GM12878 (cell line): Measurements from ENCODE around the gene KLK2. TPM values are rescaled to one million over a fixed set of nuclear protein-coding genes. Genes with fewer than 3 reads are reported as not detected.

Experiments
- ATAC-seq: fragments of 200-7000 bp; cut with Tn5 transposase; 3 replicates; pipeline ENCODE4 v1.9.1; 2020; ENCODE audit warnings: mild to moderate bottlenecking, moderate library complexity
- BruUV-seq: library from RNA; stranded (reverse); fragments of 400-500 nt; replicated peaks from 2 replicates; lab custom pipeline; 2021; lab: Mats Ljungman, UMichigan
- CTCF ChIA-PET: fragments of 300-600 bp; sonication (Branson Sonifier 250); formaldehyde crosslinking; extraction: SDS; loops from one replicate; lab custom pipeline; 2021; ENCODE audit warnings: inconsistent platforms; lab: Yijun Ruan, JAX
- POLR2A ChIA-PET: fragments of 350-600 bp; formaldehyde crosslinking; extraction: SDS; loops from one replicate; lab custom pipeline; 2021; ENCODE audit warnings: inconsistent platforms; lab: Charles Lee
- RAD21 ChIA-PET: fragments of 300-600 bp; sonication (Branson Sonifier 250); formaldehyde crosslinking; loops from one replicate; lab custom pipeline; 2023; ENCODE audit warnings: antibody characterized with exemption; ENCODE audit not compliant: unreplicated experiment; lab: Charles Lee
- SMC1A ChIA-PET: fragments of 300-600 bp; sonication (Branson Sonifier 250); formaldehyde crosslinking; loops from one replicate; lab custom pipeline; 2023; ENCODE audit not compliant: unreplicated experiment, uncharacterized antibody; lab: Charles Lee
- DNase-seq: peaks from one replicate; pipeline ENCODE4 v3.0.0-alpha.2; 2011; ENCODE audit warnings: low read depth, low spot score
- FAIRE-seq: peaks from 3 replicates; lab custom pipeline; 2011; peaks lifted over from hg19 to GRCh38; lab: Jason Lieb, UNC
- H2AFZ ChIP-seq: 2 replicates; pipeline ENCODE4 v1.6.0; 2011; ENCODE audit warnings: low read depth, low read length, control low read depth; ENCODE audit not compliant: control insufficient read depth
- H3K27ac ChIP-seq: 2 replicates; pipeline ENCODE4 v1.5.1; 2011; ENCODE audit warnings: control low read depth; ENCODE audit not compliant: control insufficient read depth, insufficient read depth
- H3K27me3 ChIP-seq, 2 experiments: replicated peaks in 1 of 2; 2 replicates each; pipeline versions ENCODE4 v1.6.0 to v1.6.1; 2011; ENCODE audit warnings: low read length in 1 of 2; ENCODE audit not compliant: control insufficient read depth in 2 of 2, insufficient read depth in 2 of 2
- H3K36me3 ChIP-seq, 2 experiments: 2 replicates each; pipeline ENCODE4 v1.5.1; 2011; ENCODE audit warnings: low read length in 1 of 2; ENCODE audit not compliant: control insufficient read depth in 2 of 2, insufficient read depth in 2 of 2
- H3K4me1 ChIP-seq: 2 replicates; pipeline ENCODE4 v1.6.1; 2011; ENCODE audit warnings: mild to moderate bottlenecking, low read length, moderate library complexity, mixed read lengths; ENCODE audit not compliant: control insufficient read depth, insufficient read depth
- H3K4me2 ChIP-seq: 2 replicates; pipeline ENCODE4 v1.6.0; 2011; ENCODE audit warnings: control low read depth; ENCODE audit not compliant: control insufficient read depth, insufficient read depth
- H3K4me3 ChIP-seq: fragments of 200-600 bp; sonication (generic); 2 replicates; pipeline ENCODE4 v1.5.1; 2016
- H3K79me2 ChIP-seq: 2 replicates; pipeline ENCODE4 v1.6.0; 2011; ENCODE audit warnings: low read length; ENCODE audit not compliant: control insufficient read depth, insufficient read depth
- H3K9ac ChIP-seq: 2 replicates; pipeline ENCODE4 v1.8.0; 2011; ENCODE audit warnings: low read length, control low read depth, mixed read lengths; ENCODE audit not compliant: control insufficient read depth, insufficient read depth
- H3K9me3 ChIP-seq: replicated peaks from 3 replicates; pipeline ENCODE4 v1.5.1; 2011; ENCODE audit warnings: mild to moderate bottlenecking, low read length; ENCODE audit not compliant: control insufficient read depth, insufficient read depth
- H4K20me1 ChIP-seq: 2 replicates; pipeline ENCODE4 v1.6.0; 2011; ENCODE audit not compliant: control insufficient read depth, insufficient read depth
- CREB1 ChIP-seq: IDR thresholded peaks from 2 replicates; pipeline ENCODE4 v1.6.1; 2012; ENCODE audit warnings: low read depth, mild to moderate bottlenecking, inconsistent platforms
- DPF2 ChIP-seq: fragments of 450-650 bp; IDR thresholded peaks from 2 replicates; pipeline ENCODE4 v1.6.1; 2017; ENCODE audit warnings: mild to moderate bottlenecking
- HDGF ChIP-seq: fragments of 450-650 bp; IDR thresholded peaks from 2 replicates; pipeline ENCODE4 v1.6.1; 2016; ENCODE audit warnings: antibody characterized with exemption
- IKZF1 ChIP-seq: fragments of 450-650 bp; conservative IDR thresholded peaks from 2 replicates; pipeline ENCODE4 v1.6.1; 2017; ENCODE audit warnings: antibody characterized with exemption, mild to moderate bottlenecking
- KDM1A ChIP-seq: fragments of 200-600 bp; sonication (generic); IDR thresholded peaks from 2 replicates; pipeline ENCODE4 v1.6.1; 2016; ENCODE audit warnings: borderline replicate concordance
- MEF2B ChIP-seq: fragments of 450-650 bp; IDR thresholded peaks from 2 replicates; pipeline ENCODE4 v1.6.1; 2018; ENCODE audit warnings: mild to moderate bottlenecking, moderate library complexity; ENCODE audit not compliant: partially characterized antibody, poor library complexity, severe bottlenecking
- PML ChIP-seq: IDR thresholded peaks from 2 replicates; pipeline ENCODE4 v1.6.1; 2012; ENCODE audit warnings: low read length, inconsistent platforms
- RAD21 ChIP-seq: IDR thresholded peaks from 2 replicates; pipeline ENCODE4 v1.6.1; 2011; ENCODE audit warnings: mild to moderate bottlenecking, low read depth, low read length, moderate library complexity; ENCODE audit not compliant: insufficient read depth
- SIN3A ChIP-seq: IDR thresholded peaks from 2 replicates; pipeline ENCODE4 v1.6.1; 2012; ENCODE audit warnings: low read depth, low read length, improper control_type of control experiment
- WRNIP1 ChIP-seq: IDR thresholded peaks from 2 replicates; pipeline ENCODE4 v1.6.1; 2011; ENCODE audit warnings: low read depth, low read length, improper control_type of control experiment, borderline replicate concordance
- ZSCAN29 ChIP-seq: fragments of 450-650 bp; IDR thresholded peaks from 2 replicates; pipeline ENCODE4 v1.6.1; 2017; ENCODE audit warnings: mild to moderate bottlenecking, moderate library complexity
- WGBS: methylation state at CpG from one replicate; pipeline ENCODE4 v1.1.6; 2016; ENCODE audit warnings: low lambda C conversion rate; ENCODE audit not compliant: insufficient replicate concordance, insufficient coverage; ENCODE audit errors: missing lambda C conversion rate; 5-methylcytosine and 5-hydroxymethylcytosine counted together
- in situ Hi-C: fragments of 300-500 bp; cut with MboI; formaldehyde crosslinking; loops from 9 replicates; pipeline ENCODE4 v1.14.3; 2018; ENCODE audit warnings: mixed read lengths
- intact Hi-C: fragments of 100-400 bp; cut with micrococcal nuclease; formaldehyde crosslinking; loops from one replicate; pipeline ENCODE4 v1.14.2; 2022; ENCODE audit not compliant: unreplicated experiment
- polyA plus RNA-seq, 11 experiments: library from polyadenylated mRNA; depleted of rRNA in 4 of 11; unstranded in 6 of 11; stranded (reverse) in 5 of 11; fragments of >200 nt; fragmentation: Nextera tagmentation in 4 of 11; fragmentation: Illumina TruSeq in 1 of 11; extraction: Ambion mirVana in 4 of 11; extraction: Trizol in 1 of 11; gene quantifications; 1 replicate in 1 of 11; 2 replicates in 10 of 11; pipeline versions ENCODE4 v1.2.1 to v1.2.3, GENCODE V29; 2011 to 2016; ENCODE audit warnings: inconsistent platforms in 2 of 11, missing spikeins in 2 of 11, low read depth in 1 of 11
- total RNA-seq, 4 experiments: library from RNA; depleted of rRNA in 3 of 4; stranded (reverse); fragments of >200 nt in 3 of 4; fragmentation: Illumina TruSeq in 1 of 4; extraction: Trizol in 1 of 4; gene quantifications; 2 replicates each; pipeline versions ENCODE4 v1.2.1 to v1.2.3, GENCODE V29; 2013 to 2021
- TF ChIP-seq, protein P1 (sequence below): IDR thresholded peaks from 2 replicates; pipeline ENCODE4 v1.6.1; 2012; ENCODE audit warnings: low read depth, low read length, improper control_type of control experiment
- TF ChIP-seq, protein P2 (sequence below): IDR thresholded peaks from 2 replicates; pipeline ENCODE4 v1.6.1; 2011; ENCODE audit warnings: borderline replicate concordance, low read depth, mild to moderate bottlenecking, moderate library complexity, low read length; ENCODE audit not compliant: insufficient read depth, poor library complexity, severe bottlenecking
- TF ChIP-seq, protein P3 (sequence below): IDR thresholded peaks from 2 replicates; pipeline ENCODE4 v1.6.1; 2012; ENCODE audit warnings: improper control_type of control experiment, low read depth, low read length; ENCODE audit not compliant: insufficient replicate concordance

KLK2 gene
- total and polyA plus RNA-seq, 10 of the 15 experiments (the other 5 are each of a cell fraction or from before 2014, with no cell fraction given), result 0.19 to 3.1 (median 1.2) TPM

DNA sequence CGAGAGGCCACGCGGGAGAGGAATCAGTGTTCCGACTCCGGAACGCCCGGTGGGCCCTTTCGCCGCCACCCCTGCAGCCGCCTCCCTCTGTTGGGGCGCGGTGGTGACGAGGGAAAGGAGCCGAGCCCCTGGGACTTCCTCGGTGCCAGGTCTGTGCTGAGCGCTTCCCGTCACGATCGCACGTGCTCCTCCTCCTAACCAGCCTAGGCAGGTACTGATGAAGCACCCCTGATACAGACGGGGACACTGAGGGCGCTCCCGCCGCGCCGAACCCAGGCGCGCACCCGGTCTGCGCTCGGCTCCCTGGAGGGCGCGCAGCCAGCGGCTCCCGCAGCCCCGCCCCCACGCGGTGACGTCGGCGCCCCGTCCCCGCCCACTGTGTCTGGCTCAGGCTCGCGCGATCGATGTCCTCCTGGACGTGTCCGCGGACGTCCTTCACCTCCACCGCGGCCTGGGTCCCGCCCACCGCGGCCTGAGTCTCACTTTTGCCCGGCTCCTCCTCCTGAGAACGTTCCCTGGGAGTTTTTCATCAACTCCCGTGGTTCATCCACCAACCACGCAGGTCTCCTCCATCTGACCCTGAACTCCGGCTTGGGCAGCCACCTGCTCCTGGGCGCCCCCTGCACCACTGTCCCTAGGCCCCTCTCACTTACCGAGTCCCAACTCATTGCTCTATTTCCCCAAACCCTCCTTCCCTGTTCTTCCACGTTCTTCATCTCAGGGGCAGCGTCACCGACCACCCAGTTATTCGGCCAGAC lies 37.3 kb upstream of the KLK2 start (continued):
- TF ChIP-seq HDGF, result peak; percentile 33; the same call in 1 of the 2 replicates

DNA sequence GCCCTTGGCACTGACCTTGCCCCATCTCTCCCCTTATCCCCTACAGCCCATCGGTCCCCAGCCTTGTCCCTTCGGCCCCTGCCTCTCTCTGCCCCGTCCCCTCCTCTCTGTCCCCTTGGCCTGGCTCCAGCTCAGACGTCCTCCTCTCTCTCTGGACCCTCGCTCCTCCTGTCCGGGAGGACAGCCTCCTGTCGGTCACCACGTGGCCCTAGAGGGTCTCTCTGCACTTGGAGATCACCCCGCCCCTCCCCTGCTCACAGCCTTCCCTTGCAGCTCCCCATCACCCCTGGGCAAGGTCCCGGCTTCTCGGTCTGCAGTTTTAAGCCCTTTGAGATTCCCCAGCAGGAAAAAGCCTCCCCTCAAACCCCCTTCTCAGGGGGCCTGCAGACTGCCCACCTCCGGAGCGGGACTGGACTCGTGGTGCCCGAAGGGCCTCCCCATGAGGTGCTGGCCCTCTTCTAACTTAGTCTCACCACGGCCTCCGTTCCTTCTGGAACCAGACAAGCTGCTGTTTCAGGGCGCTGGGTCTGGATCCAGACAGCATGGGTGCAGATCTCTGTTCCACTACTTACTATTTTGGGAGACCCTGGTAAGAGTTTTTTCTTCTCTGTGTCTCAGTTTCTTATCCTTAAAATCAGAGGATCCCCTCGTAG lies 36.6 kb upstream of the KLK2 start:
- Histone ChIP-seq H3K9ac (no peak overlapping the region), H3K4me3 (no peak overlapping the region), H3K4me1 (peaks cover 5% of the 10 kb centered on the region; the same call in 1 of the 2 replicates), H4K20me1 (no peaks in the 10 kb centered on the region), H3K36me3 (no peaks in the 10 kb centered on the region), H3K27me3 (no peaks in the 10 kb centered on the region), H2AFZ (no peak overlapping the region), H3K9me3 (no peaks in the 10 kb centered on the region), H3K4me2 (peak overlapping the region; percentile 97), H3K79me2 (no peaks in the 10 kb centered on the region), H3K27ac (no peak overlapping the region)
- ChIA-PET SMC1A (interaction anchor here (0.6 to 4.6 kb wide), 4 partner anchors 17 to 484 kb away, joined by 3 to 37 read pairs (median 4); no protein-coding TSS in a partner anchor), POLR2A (interaction anchor here (1.0 to 1.2 kb wide), 2 partner anchors 8 to 61 kb away, joined by 4 read pairs; no protein-coding TSS in a partner anchor), RAD21 (interaction anchor here (1.9 to 4.6 kb wide), 2 partner anchors 16 to 85 kb away, joined by 7 to 41 read pairs; no protein-coding TSS in a partner anchor), CTCF (interaction anchor here (1.1 to 2.6 kb wide), 3 partner anchors 9 to 85 kb away, joined by 3 to 8 read pairs (median 6); no protein-coding TSS in a partner anchor)
- FAIRE-seq (no peak), DNase-seq (no peak), ATAC-seq (no peak)
- 58% methylated on average over 19 of the region's 19 CpGs for WGBS
- intact Hi-C loops, result loop anchor here (5.0 kb wide), 1 partner anchor 61 kb away; no protein-coding TSS in a partner anchor
- in situ Hi-C loops, result no loop called here
- no TSS peak for BruUV-seq
- TF ChIP-seq SIN3A, result no peak
- no peak for TF ChIP-seq DPF2
- TF ChIP-seq, protein P1, sequence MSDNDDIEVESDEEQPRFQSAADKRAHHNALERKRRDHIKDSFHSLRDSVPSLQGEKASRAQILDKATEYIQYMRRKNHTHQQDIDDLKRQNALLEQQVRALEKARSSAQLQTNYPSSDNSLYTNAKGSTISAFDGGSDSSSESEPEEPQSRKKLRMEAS, result no peak
- TF ChIP-seq RAD21, result no peak
- no peak for TF ChIP-seq WRNIP1
- TF ChIP-seq MEF2B, result no peak
- TF ChIP-seq, protein P2, sequence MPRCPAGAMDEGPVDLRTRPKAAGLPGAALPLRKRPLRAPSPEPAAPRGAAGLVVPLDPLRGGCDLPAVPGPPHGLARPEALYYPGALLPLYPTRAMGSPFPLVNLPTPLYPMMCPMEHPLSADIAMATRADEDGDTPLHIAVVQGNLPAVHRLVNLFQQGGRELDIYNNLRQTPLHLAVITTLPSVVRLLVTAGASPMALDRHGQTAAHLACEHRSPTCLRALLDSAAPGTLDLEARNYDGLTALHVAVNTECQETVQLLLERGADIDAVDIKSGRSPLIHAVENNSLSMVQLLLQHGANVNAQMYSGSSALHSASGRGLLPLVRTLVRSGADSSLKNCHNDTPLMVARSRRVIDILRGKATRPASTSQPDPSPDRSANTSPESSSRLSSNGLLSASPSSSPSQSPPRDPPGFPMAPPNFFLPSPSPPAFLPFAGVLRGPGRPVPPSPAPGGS, result no peak
- no peak for TF ChIP-seq PML
- TF ChIP-seq CREB1, result no peak
- no peak for TF ChIP-seq IKZF1
- no peak for TF ChIP-seq ZSCAN29
- TF ChIP-seq KDM1A, result no peak
- TF ChIP-seq, protein P3, sequence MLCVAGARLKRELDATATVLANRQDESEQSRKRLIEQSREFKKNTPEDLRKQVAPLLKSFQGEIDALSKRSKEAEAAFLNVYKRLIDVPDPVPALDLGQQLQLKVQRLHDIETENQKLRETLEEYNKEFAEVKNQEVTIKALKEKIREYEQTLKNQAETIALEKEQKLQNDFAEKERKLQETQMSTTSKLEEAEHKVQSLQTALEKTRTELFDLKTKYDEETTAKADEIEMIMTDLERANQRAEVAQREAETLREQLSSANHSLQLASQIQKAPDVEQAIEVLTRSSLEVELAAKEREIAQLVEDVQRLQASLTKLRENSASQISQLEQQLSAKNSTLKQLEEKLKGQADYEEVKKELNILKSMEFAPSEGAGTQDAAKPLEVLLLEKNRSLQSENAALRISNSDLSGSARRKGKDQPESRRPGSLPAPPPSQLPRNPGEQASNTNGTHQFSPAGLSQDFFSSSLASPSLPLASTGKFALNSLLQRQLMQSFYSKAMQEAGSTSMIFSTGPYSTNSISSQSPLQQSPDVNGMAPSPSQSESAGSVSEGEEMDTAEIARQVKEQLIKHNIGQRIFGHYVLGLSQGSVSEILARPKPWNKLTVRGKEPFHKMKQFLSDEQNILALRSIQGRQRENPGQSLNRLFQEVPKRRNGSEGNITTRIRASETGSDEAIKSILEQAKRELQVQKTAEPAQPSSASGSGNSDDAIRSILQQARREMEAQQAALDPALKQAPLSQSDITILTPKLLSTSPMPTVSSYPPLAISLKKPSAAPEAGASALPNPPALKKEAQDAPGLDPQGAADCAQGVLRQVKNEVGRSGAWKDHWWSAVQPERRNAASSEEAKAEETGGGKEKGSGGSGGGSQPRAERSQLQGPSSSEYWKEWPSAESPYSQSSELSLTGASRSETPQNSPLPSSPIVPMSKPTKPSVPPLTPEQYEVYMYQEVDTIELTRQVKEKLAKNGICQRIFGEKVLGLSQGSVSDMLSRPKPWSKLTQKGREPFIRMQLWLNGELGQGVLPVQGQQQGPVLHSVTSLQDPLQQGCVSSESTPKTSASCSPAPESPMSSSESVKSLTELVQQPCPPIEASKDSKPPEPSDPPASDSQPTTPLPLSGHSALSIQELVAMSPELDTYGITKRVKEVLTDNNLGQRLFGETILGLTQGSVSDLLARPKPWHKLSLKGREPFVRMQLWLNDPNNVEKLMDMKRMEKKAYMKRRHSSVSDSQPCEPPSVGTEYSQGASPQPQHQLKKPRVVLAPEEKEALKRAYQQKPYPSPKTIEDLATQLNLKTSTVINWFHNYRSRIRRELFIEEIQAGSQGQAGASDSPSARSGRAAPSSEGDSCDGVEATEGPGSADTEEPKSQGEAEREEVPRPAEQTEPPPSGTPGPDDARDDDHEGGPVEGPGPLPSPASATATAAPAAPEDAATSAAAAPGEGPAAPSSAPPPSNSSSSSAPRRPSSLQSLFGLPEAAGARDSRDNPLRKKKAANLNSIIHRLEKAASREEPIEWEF, result no peak
